Endothelial cell of hepatic sinusoid (primary cell): Measurements from ENCODE around the gene NCOR1.
"Not testable (repeated sequence)": the region's sequence is repeated elsewhere in the genome, so short reads cannot be mapped to it uniquely, and the experiment has no call there.

Source experiments
- in situ Hi-C: cut with HindIII; loops from 2 replicates; pipeline ENCODE4 v1.10.0; 2017; ENCODE audit warnings: low sequenced_read_pairs

The NCOR1 gene

GRCh38 chr17:16152326-16152725, 63.0 kb downstream of the NCOR1 start:
- in situ Hi-C loops = not testable (repeated sequence)

- in situ Hi-C loops = no loop called here
Measured at GRCh38 chr17:16150251-16150856, 65.0 kb downstream of the NCOR1 start.

GRCh38 chr17:16148596-16148995, 66.7 kb downstream of the NCOR1 start:
- in situ Hi-C loops = no loop called here

GRCh38 chr17:16145319-16145890, 69.9 kb downstream of the NCOR1 start:
- in situ Hi-C loops = not testable (repeated sequence)

GRCh38 chr17:16141685-16142084, 73.6 kb downstream of the NCOR1 start:
- in situ Hi-C loops = loop anchor here (5.0 kb wide), 1 partner anchor 104 kb away; no protein-coding TSS in a partner anchor

- in situ Hi-C loops = loop anchor here (5.0 kb wide), 1 partner anchor 104 kb away; no protein-coding TSS in a partner anchor
Measured at GRCh38 chr17:16140854-16141253, 74.5 kb downstream of the NCOR1 start.

- in situ Hi-C loops = no loop called here
Measured at GRCh38 chr17:16135461-16135860, 79.9 kb downstream of the NCOR1 start.

- in situ Hi-C loops = no loop called here
Measured at GRCh38 chr17:16131593-16131992, 83.7 kb downstream of the NCOR1 start.

GRCh38 chr17:16129441-16130205, 85.7 kb downstream of the NCOR1 start:
- in situ Hi-C loops = no loop called here

GRCh38 chr17:16123531-16123930, 91.8 kb downstream of the NCOR1 start:
- in situ Hi-C loops = no loop called here

- in situ Hi-C loops = no loop called here
Measured at GRCh38 chr17:16122697-16123434, 92.5 kb downstream of the NCOR1 start.

GRCh38 chr17:16121915-16122314, 93.4 kb downstream of the NCOR1 start:
- in situ Hi-C loops = no loop called here

- in situ Hi-C loops = no loop called here
Measured at GRCh38 chr17:16120937-16121336, 94.4 kb downstream of the NCOR1 start.

- in situ Hi-C loops = no loop called here
Measured at GRCh38 chr17:16117149-16117548, 98.2 kb downstream of the NCOR1 start.

GRCh38 chr17:16115077-16115698, 100.1 kb downstream of the NCOR1 start:
- in situ Hi-C loops = not testable (repeated sequence)

- in situ Hi-C loops = no loop called here
Measured at GRCh38 chr17:16108871-16109270, 106.5 kb downstream of the NCOR1 start.

- in situ Hi-C loops = no loop called here
Measured at GRCh38 chr17:16108386-16108785, 106.9 kb downstream of the NCOR1 start.

- in situ Hi-C loops = no loop called here
Measured at GRCh38 chr17:16107165-16107770, 108.1 kb downstream of the NCOR1 start.

- in situ Hi-C loops = no loop called here
Measured at GRCh38 chr17:16106161-16106891, 109.0 kb downstream of the NCOR1 start.

- in situ Hi-C loops = no loop called here
Measured at GRCh38 chr17:16104189-16104588, 111.1 kb downstream of the NCOR1 start.
